Prostate gland (tissue), 2 donors: ENCODE data around the gene ERC2. TPM values are rescaled to one million over a fixed set of nuclear protein-coding genes. Genes with fewer than 3 reads are reported as not detected.

ENCODE experiments used
- DNase-seq: peaks from one replicate; pipeline ENCODE4 v3.0.0-alpha.2; 2019; ENCODE audit warnings: low spot score
- H3K27ac ChIP-seq, 2 donors: fragments of 200-600 bp; sonication (generic); 2 replicates each; pipeline ENCODE4 v1.5.1; 2017 to 2019
- H3K27me3 ChIP-seq: fragments of 200-600 bp; sonication (generic); replicated peaks from 2 replicates; pipeline ENCODE4 v1.5.1; 2019; ENCODE audit not compliant: insufficient read depth
- H3K36me3 ChIP-seq, 2 donors: fragments of 200-600 bp; sonication (generic); 1 replicate in 1 of 2; 2 replicates in 1 of 2; pipeline versions ENCODE4 v1.5.1 to v1.8.1; 2017 to 2019
- H3K4me1 ChIP-seq: fragments of 200-600 bp; sonication (generic); replicated peaks from 2 replicates; pipeline ENCODE4 v1.5.1; 2019
- H3K4me3 ChIP-seq, 2 donors: fragments of 200-600 bp; sonication (generic); 2 replicates each; pipeline ENCODE4 v1.5.1; 2017 to 2019
- H3K9me3 ChIP-seq: fragments of 200-600 bp; sonication (generic); 2 replicates; pipeline ENCODE4 v1.5.1; 2017
- CTCF ChIP-seq, 4 experiments: fragments of 200-600 bp in 2 of 4; fragments of 450-650 bp in 2 of 4; sonication (generic) in 2 of 4; IDR thresholded peaks; 1 replicate in 3 of 4; 2 replicates in 1 of 4; pipeline ENCODE4 v1.5.1; 2016 to 2019; ENCODE audit warnings: antibody characterized with exemption in 4 of 4, mild to moderate bottlenecking in 2 of 4, moderate library complexity in 2 of 4
- POLR2A ChIP-seq: fragments of 450-650 bp; IDR thresholded peaks from one replicate; pipeline ENCODE4 v1.6.1; 2016; ENCODE audit warnings: antibody characterized with exemption, mild to moderate bottlenecking
- POLR2AphosphoS5 ChIP-seq: sonication (generic); formaldehyde crosslinking; IDR thresholded peaks from one replicate; pipeline ENCODE4 v1.6.1; 2017; ENCODE audit warnings: antibody characterized with exemption
- WGBS: methylation state at CpG from one replicate; pipeline ENCODE4 v1.1.5; 2018; 5-methylcytosine and 5-hydroxymethylcytosine counted together
- intact Hi-C: fragments of 100-400 bp; cut with DNase I; formaldehyde crosslinking; loops from one replicate; pipeline ENCODE4 v1.14.2; 2022
- total RNA-seq, 2 donors: library from RNA; depleted of rRNA; stranded (reverse); fragments of >200 nt; gene quantifications; one replicate each; pipeline ENCODE4 v1.1.0, GENCODE V29; 2016

Gene ERC2
- total RNA-seq, 2 donors from 2014 or later = 1.0 to 2.7 TPM

GRCh38 chr3:55746808-55747413, 721.4 kb downstream of the ERC2 start:
- H3K36me3 ChIP-seq = no peaks in the 10 kb centered on the region
- TF ChIP-seq CTCF (IDR thresholded peaks at IDR 0.05) = peak in 3 of 4 experiments; percentile 28 to 46 (median 29)
- no peak for TF ChIP-seq POLR2AphosphoS5
- intact Hi-C loops = loop anchor here (2.0 to 10.0 kb wide), 2 partner anchors 262 to 892 kb away; no protein-coding TSS in a partner anchor
- no peak for DNase-seq
- no peak overlapping the region for H3K27ac ChIP-seq
- H3K4me3 ChIP-seq = no peak overlapping the region
- no peaks in the 10 kb centered on the region for H3K4me1 ChIP-seq
- no peaks in the 10 kb centered on the region for H3K27me3 ChIP-seq
- H3K9me3 ChIP-seq = no peaks in the 10 kb centered on the region

GRCh38 chr3:55742832-55743136, 725.5 kb downstream of the ERC2 start:
- H3K27ac ChIP-seq = no peak overlapping the region
- intact Hi-C loops = loop anchor here (10.0 kb wide), 1 partner anchor 888 kb away; no protein-coding TSS in a partner anchor
- H3K4me3 ChIP-seq = no peak overlapping the region
- WGBS = 93% methylated on average over 2 of the region's 2 CpGs
- DNase-seq = no peak
- H3K4me1 ChIP-seq = no peaks in the 10 kb centered on the region
- TF ChIP-seq CTCF (IDR thresholded peaks at IDR 0.05) (no peak), POLR2A (no peak), POLR2AphosphoS5 (no peak)
- no peaks in the 10 kb centered on the region for H3K27me3 ChIP-seq
- H3K9me3 ChIP-seq = no peaks in the 10 kb centered on the region
- H3K36me3 ChIP-seq = no peaks in the 10 kb centered on the region

- TF ChIP-seq CTCF (IDR thresholded peaks at IDR 0.05) (no peak), POLR2A (no peak), POLR2AphosphoS5 (no peak)
- WGBS = 77% methylated on average over 4 of the region's 4 CpGs
- Histone ChIP-seq H3K27me3 (no peaks in the 10 kb centered on the region), H3K4me1 (no peaks in the 10 kb centered on the region), H3K9me3 (no peaks in the 10 kb centered on the region), H3K4me3 (no peak overlapping the region), H3K36me3 (no peaks in the 10 kb centered on the region), H3K27ac (no peak overlapping the region)
- intact Hi-C loops = loop anchor here (10.0 kb wide), 1 partner anchor 887 kb away; no protein-coding TSS in a partner anchor
- no peak for DNase-seq
Measured at GRCh38 chr3:55742022-55742831, 726.0 kb downstream of the ERC2 start.

- no peaks in the 10 kb centered on the region for H3K9me3 ChIP-seq
- intact Hi-C loops = no loop called here
- no peak overlapping the region for H3K4me3 ChIP-seq
- no peak for DNase-seq
- no peaks in the 10 kb centered on the region for H3K4me1 ChIP-seq
- TF ChIP-seq POLR2AphosphoS5 = no peak
- no peak for TF ChIP-seq POLR2A
- TF ChIP-seq CTCF (IDR thresholded peaks at IDR 0.05) = no peak
- H3K27ac ChIP-seq = no peak overlapping the region
- 68% methylated on average over 5 of the region's 5 CpGs for WGBS
- no peaks in the 10 kb centered on the region for H3K36me3 ChIP-seq
- no peaks in the 10 kb centered on the region for H3K27me3 ChIP-seq
Measured at GRCh38 chr3:55737186-55737585, 731.1 kb downstream of the ERC2 start.

- no peaks in the 10 kb centered on the region for H3K27me3 ChIP-seq
- TF ChIP-seq POLR2A = no peak
- TF ChIP-seq CTCF (IDR thresholded peaks at IDR 0.05) = no peak
- TF ChIP-seq POLR2AphosphoS5 = no peak
- WGBS = 85% methylated on average over 3 of the region's 3 CpGs
- no peak for DNase-seq
- no peak overlapping the region for H3K4me3 ChIP-seq
- no peaks in the 10 kb centered on the region for H3K9me3 ChIP-seq
- H3K36me3 ChIP-seq = no peaks in the 10 kb centered on the region
- H3K27ac ChIP-seq = no peak overlapping the region
- intact Hi-C loops = no loop called here
- no peaks in the 10 kb centered on the region for H3K4me1 ChIP-seq
Measured at GRCh38 chr3:55735976-55736375, 732.3 kb downstream of the ERC2 start.
